B cell (primary cell): ENCODE measurements around the gene USP20. TPM values are rescaled to one million over a fixed set of nuclear protein-coding genes. Genes with fewer than 3 reads are reported as not detected.

Experiments
- ATAC-seq: fragments of 200-7000 bp; cut with Tn5 transposase; one replicate; pipeline ENCODE4 v1.10.0; 2021; ENCODE audit warnings: low read depth, mild to moderate bottlenecking, moderate number of reproducible peaks, moderate library complexity
- CTCF ChIA-PET: fragments of 350-600 bp; sonication (Branson Sonifier 250); formaldehyde crosslinking; loops from one replicate; lab custom pipeline; 2021; ENCODE audit warnings: antibody characterized with exemption, inconsistent platforms; lab: Charles Lee
- POLR2A ChIA-PET: fragments of 350-600 bp; sonication (Branson Sonifier 250); formaldehyde crosslinking; loops from one replicate; lab custom pipeline; 2021; ENCODE audit warnings: antibody characterized with exemption; lab: Charles Lee
- DNase-seq: peaks from one replicate; pipeline ENCODE4 v3.0.0; 2013
- H2AFZ ChIP-seq: 2 replicates; pipeline ENCODE4 v1.6.1; 2012; ENCODE audit warnings: mild to moderate bottlenecking, low read depth, low read length; ENCODE audit not compliant: insufficient read depth, poor library complexity, severe bottlenecking
- H3K27ac ChIP-seq, 2 donors: 1 replicate in 1 of 2; 2 replicates in 1 of 2; pipeline ENCODE4 v1.5.1; 2012 to 2013; ENCODE audit warnings: low read length in 2 of 2, mild to moderate bottlenecking in 2 of 2, moderate library complexity in 1 of 2
- H3K27me3 ChIP-seq, 4 experiments: fragments of 200-600 bp in 1 of 4; sonication (generic) in 1 of 4; replicated peaks in 1 of 4; 1 replicate in 2 of 4; 2 replicates in 2 of 4; pipeline versions ENCODE4 v1.6.1 to v1.7.0; 2013 to 2016; ENCODE audit warnings: low read length in 3 of 4, mild to moderate bottlenecking in 2 of 4, mixed read lengths in 1 of 4, moderate library complexity in 1 of 4; ENCODE audit not compliant: insufficient read depth in 4 of 4, control insufficient read depth in 3 of 4; ENCODE audit errors: control extremely low read depth in 1 of 4
- H3K36me3 ChIP-seq, 2 experiments: replicated peaks in 1 of 2; 1 replicate in 1 of 2; 2 replicates in 1 of 2; pipeline versions ENCODE4 v1.6.1 to v1.7.1; 2013; ENCODE audit warnings: low read length in 1 of 2; ENCODE audit not compliant: insufficient read depth in 2 of 2, control insufficient read depth in 1 of 2; ENCODE audit errors: control extremely low read depth in 1 of 2, extremely low read depth in 1 of 2
- H3K4me1 ChIP-seq, 2 donors: fragments of 200-600 bp in 1 of 2; sonication (generic) in 1 of 2; 1 replicate in 1 of 2; 2 replicates in 1 of 2; pipeline versions ENCODE4 v1.5.1 to v1.6.1; 2013 to 2017; ENCODE audit warnings: low read length in 2 of 2; ENCODE audit not compliant: control insufficient read depth in 2 of 2, insufficient read depth in 2 of 2
- H3K4me2 ChIP-seq: replicated peaks from 2 replicates; pipeline ENCODE3; 2012; ENCODE audit warnings: mild to moderate bottlenecking, low read depth, low read length; ENCODE audit not compliant: poor library complexity, severe bottlenecking
- H3K4me3 ChIP-seq, 5 experiments: fragments of 200-600 bp in 1 of 5; sonication (generic) in 1 of 5; 1 replicate in 3 of 5; 2 replicates in 2 of 5; pipeline versions ENCODE4 v1.5.1 to v1.7.0; 2011 to 2016; ENCODE audit warnings: low read length in 4 of 5, mild to moderate bottlenecking in 4 of 5, low read depth in 2 of 5, control low read depth in 1 of 5, moderate library complexity in 1 of 5; ENCODE audit not compliant: insufficient read depth in 1 of 5; ENCODE audit errors: control extremely low read depth in 1 of 5, extremely low read depth in 1 of 5
- H3K79me2 ChIP-seq: fragments of 200-600 bp; sonication (generic); one replicate; pipeline ENCODE4 v1.6.0; 2016; ENCODE audit warnings: low read length; ENCODE audit not compliant: control insufficient read depth, insufficient read depth
- H3K9ac ChIP-seq: fragments of 200-600 bp; sonication (generic); 2 replicates; pipeline ENCODE4 v1.6.1; 2017; ENCODE audit warnings: mild to moderate bottlenecking, low read length, moderate library complexity
- H3K9me3 ChIP-seq, 3 donors: one replicate each; pipeline versions ENCODE4 v1.6.1 to v1.7.1; 2013; ENCODE audit warnings: low read length in 2 of 3; ENCODE audit not compliant: control insufficient read depth in 2 of 3, insufficient read depth in 1 of 3; ENCODE audit errors: control extremely low read depth in 1 of 3
- H4K20me1 ChIP-seq: 2 replicates; pipeline ENCODE4 v1.6.0; 2012; ENCODE audit warnings: mild to moderate bottlenecking, low read length; ENCODE audit not compliant: insufficient read depth, control insufficient read depth, poor library complexity, severe bottlenecking
- H3K27ac Mint-ChIP-seq: one replicate; pipeline ENCODE4 v1.8.0; 2021; ENCODE audit warnings: mixed read lengths
- H3K27me3 Mint-ChIP-seq: one replicate; pipeline ENCODE4 v1.8.0; 2021; ENCODE audit warnings: mixed read lengths
- H3K4me1 Mint-ChIP-seq: one replicate; pipeline ENCODE4 v1.8.0; 2021; ENCODE audit warnings: mixed read lengths
- H3K4me3 Mint-ChIP-seq: one replicate; pipeline ENCODE4 v1.8.0; 2021; ENCODE audit warnings: mixed read lengths
- H3K9me3 Mint-ChIP-seq: one replicate; pipeline ENCODE4 v1.8.0; 2022; ENCODE audit warnings: mixed read lengths; ENCODE audit not compliant: insufficient read depth
- CTCF ChIP-seq: fragments of 200-600 bp; IDR thresholded peaks from one replicate; pipeline ENCODE4 v1.8.0; 2022; ENCODE audit warnings: antibody characterized with exemption, mild to moderate bottlenecking
- EZH2 ChIP-seq: IDR thresholded peaks from 2 replicates; pipeline ENCODE4 v1.6.1; 2012; ENCODE audit warnings: borderline replicate concordance, low read depth, mild to moderate bottlenecking, moderate library complexity, low read length; ENCODE audit not compliant: insufficient read depth, poor library complexity, severe bottlenecking
- WGBS: methylation state at CpG from one replicate; pipeline ENCODE4 v1.1.5; 2013; ENCODE audit warnings: missing lambda C conversion rate; ENCODE audit not compliant: insufficient coverage; 5-methylcytosine and 5-hydroxymethylcytosine counted together
- intact Hi-C: fragments of 100-400 bp; cut with micrococcal nuclease; formaldehyde crosslinking; loops from one replicate; pipeline ENCODE4 v1.10.0; 2022
- polyA plus RNA-seq: library from polyadenylated mRNA; depleted of rRNA; stranded (reverse); fragments of >200 nt; gene quantifications from 2 replicates; pipeline ENCODE4 v1.2.3, GENCODE V29; 2012
- total RNA-seq, 2 donors: library from RNA; stranded (reverse); fragments of 120-200 nt in 1 of 2; gene quantifications; 1 replicate in 1 of 2; 2 replicates in 1 of 2; pipeline versions ENCODE4 v1.2.3 to v1.2.4, GENCODE V29; 2013 to 2022

The USP20 gene
- total and polyA plus RNA-seq, 2 donors (not counting 1 experiment from before 2014, with no cell fraction given), result 49.5 to 72.6 TPM

GRCh38 chr9:129836311-129837007, 1.2 kb downstream of the USP20 start:
- Histone ChIP-seq H4K20me1 (peaks cover 48% of the 10 kb centered on the region), H2AFZ (peak overlapping the region; percentile 82), H3K4me1 (peaks cover 22 to 35% of the 10 kb centered on the region in 2 donors), H3K36me3 (peaks cover 0 to 17% of the 10 kb centered on the region in 2 experiments), H3K9ac (peak overlapping the region; percentile 89), H3K27ac (peak overlapping the region; percentile 71 to 92), H3K27me3 (no peaks in the 10 kb centered on the region), H3K79me2 (peaks cover 68% of the 10 kb centered on the region), H3K4me2 (peak overlapping the region; percentile 84), H3K4me3 (peak overlapping the region; percentile 45 to 89 (median 77)), H3K9me3 (no peaks in the 10 kb centered on the region)
- H3K4me3 Mint-ChIP-seq, result peak overlapping the region; percentile 93
- peaks cover 51% of the 10 kb centered on the region for H3K4me1 Mint-ChIP-seq
- CTCF ChIA-PET, result interaction anchor here (1.5 kb wide), 1 partner anchor 49 kb away, joined by 4 read pairs; no protein-coding TSS in a partner anchor
- WGBS, result 20% methylated on average over 16 of the region's 16 CpGs
- TF ChIP-seq EZH2 (no peak), CTCF (no peak)
- no peaks in the 10 kb centered on the region for H3K9me3 Mint-ChIP-seq
- ATAC-seq, result peak; percentile 12
- peak overlapping the region; percentile 90 for H3K27ac Mint-ChIP-seq
- DNase-seq, result peak; percentile 69
- intact Hi-C loops, result loop anchor here (5.0 to 10.0 kb wide), 4 partner anchors 206 to 1772 kb away; partner anchors contain the start of genes FNBP1, NAIF1, NUP214 and SLC25A25
- POLR2A ChIA-PET, result interaction anchor here (0.7 kb wide), 1 partner anchor 11 kb away, joined by 4 read pairs; no protein-coding TSS in a partner anchor
- H3K27me3 Mint-ChIP-seq, result no peaks in the 10 kb centered on the region

GRCh38 chr9:129838707-129839259, 3.5 kb downstream of the USP20 start:
- H3K9me3 Mint-ChIP-seq, result no peaks in the 10 kb centered on the region
- POLR2A ChIA-PET, result no interaction called here
- no peak for TF ChIP-seq EZH2
- TF ChIP-seq CTCF, result no peak
- DNase-seq (no peak), ATAC-seq (no peak)
- H3K27me3 Mint-ChIP-seq, result no peaks in the 10 kb centered on the region
- Histone ChIP-seq H3K4me3 (no peak overlapping the region), H3K79me2 (peaks cover 77% of the 10 kb centered on the region), H3K9me3 (no peaks in the 10 kb centered on the region), H3K4me2 (no peak overlapping the region), H3K27me3 (no peaks in the 10 kb centered on the region), H3K9ac (no peak overlapping the region), H3K27ac (no peak overlapping the region), H4K20me1 (peaks cover 47% of the 10 kb centered on the region), H3K36me3 (peaks cover 0 to 3% of the 10 kb centered on the region in 2 experiments), H2AFZ (no peak overlapping the region), H3K4me1 (peaks cover 20 to 33% of the 10 kb centered on the region in 2 donors)
- H3K27ac Mint-ChIP-seq, result peak overlapping the region; percentile 50
- H3K4me1 Mint-ChIP-seq, result peaks cover 46% of the 10 kb centered on the region
- WGBS, result 93% methylated on average over 12 of the region's 12 CpGs
- intact Hi-C loops, result loop anchor here (5.0 to 10.0 kb wide), 4 partner anchors 204 to 1774 kb away; partner anchors contain the start of genes FNBP1, NAIF1, NUP214 and SLC25A25
- CTCF ChIA-PET, result no interaction called here
- no peak overlapping the region for H3K4me3 Mint-ChIP-seq
